Osteoblast (primary cell): ENCODE data around the gene CTNNA1. TPM values are rescaled to one million over a fixed set of nuclear protein-coding genes. Genes with fewer than 3 reads are reported as not detected.

Experiments used
- DNase-seq: peaks from one replicate; pipeline ENCODE4 v3.0.0; 2011; ENCODE audit warnings: low spot score, mixed read lengths; ENCODE audit not compliant: insufficient read length; ENCODE audit errors: missing footprints
- H2AFZ ChIP-seq: 2 replicates; pipeline ENCODE4 v1.6.0; 2011; ENCODE audit warnings: mild to moderate bottlenecking, low read length
- H3K27ac ChIP-seq: 2 replicates; pipeline ENCODE4 v1.5.1; 2011; ENCODE audit warnings: mild to moderate bottlenecking, low read depth, low read length, moderate library complexity
- H3K27me3 ChIP-seq: 2 replicates; pipeline ENCODE4 v1.6.0; 2012; ENCODE audit warnings: mild to moderate bottlenecking, control low read depth, inconsistent platforms, low read length, moderate library complexity; ENCODE audit not compliant: insufficient read depth
- H3K36me3 ChIP-seq: 2 replicates; pipeline ENCODE4 v1.5.1; 2011; ENCODE audit warnings: mild to moderate bottlenecking, low read length, control low read depth, moderate library complexity; ENCODE audit not compliant: insufficient read depth
- H3K4me1 ChIP-seq: 2 replicates; pipeline ENCODE4 v1.5.1; 2011; ENCODE audit warnings: mild to moderate bottlenecking, low read length, control low read depth, moderate library complexity; ENCODE audit not compliant: insufficient read depth
- H3K4me2 ChIP-seq: 2 replicates; pipeline ENCODE4 v1.6.0; 2011; ENCODE audit warnings: mild to moderate bottlenecking, low read length; ENCODE audit not compliant: insufficient read depth
- H3K4me3 ChIP-seq: fragments of 200-600 bp; sonication (generic); 3 replicates; pipeline ENCODE4 v1.5.1; 2012; ENCODE audit warnings: mild to moderate bottlenecking, low read length, inconsistent platforms; ENCODE audit not compliant: insufficient read depth
- H3K79me2 ChIP-seq: 2 replicates; pipeline ENCODE4 v1.6.0; 2012; ENCODE audit warnings: mild to moderate bottlenecking, low read length, control low read depth, inconsistent platforms; ENCODE audit not compliant: insufficient read depth
- H3K9me3 ChIP-seq: 2 replicates; pipeline ENCODE4 v1.5.1; 2011; ENCODE audit warnings: low read depth, low read length, control low read depth
- H4K20me1 ChIP-seq: 2 replicates; pipeline ENCODE4 v1.6.0; 2012; ENCODE audit warnings: mild to moderate bottlenecking, low read length, control low read depth; ENCODE audit not compliant: insufficient read depth
- total RNA-seq: library from RNA; depleted of rRNA; stranded (reverse); fragments of >200 nt; gene quantifications from 2 replicates; pipeline ENCODE4 v1.2.3, GENCODE V29; 2012
- TF ChIP-seq, protein P1 (sequence below): IDR thresholded peaks from 2 replicates; pipeline ENCODE4 v1.5.1; 2011; ENCODE audit warnings: mild to moderate bottlenecking, low read depth, low read length, moderate library complexity; ENCODE audit errors: extremely low read depth

CTNNA1 gene
- total RNA-seq, 1 donor, result 432 TPM

DNA sequence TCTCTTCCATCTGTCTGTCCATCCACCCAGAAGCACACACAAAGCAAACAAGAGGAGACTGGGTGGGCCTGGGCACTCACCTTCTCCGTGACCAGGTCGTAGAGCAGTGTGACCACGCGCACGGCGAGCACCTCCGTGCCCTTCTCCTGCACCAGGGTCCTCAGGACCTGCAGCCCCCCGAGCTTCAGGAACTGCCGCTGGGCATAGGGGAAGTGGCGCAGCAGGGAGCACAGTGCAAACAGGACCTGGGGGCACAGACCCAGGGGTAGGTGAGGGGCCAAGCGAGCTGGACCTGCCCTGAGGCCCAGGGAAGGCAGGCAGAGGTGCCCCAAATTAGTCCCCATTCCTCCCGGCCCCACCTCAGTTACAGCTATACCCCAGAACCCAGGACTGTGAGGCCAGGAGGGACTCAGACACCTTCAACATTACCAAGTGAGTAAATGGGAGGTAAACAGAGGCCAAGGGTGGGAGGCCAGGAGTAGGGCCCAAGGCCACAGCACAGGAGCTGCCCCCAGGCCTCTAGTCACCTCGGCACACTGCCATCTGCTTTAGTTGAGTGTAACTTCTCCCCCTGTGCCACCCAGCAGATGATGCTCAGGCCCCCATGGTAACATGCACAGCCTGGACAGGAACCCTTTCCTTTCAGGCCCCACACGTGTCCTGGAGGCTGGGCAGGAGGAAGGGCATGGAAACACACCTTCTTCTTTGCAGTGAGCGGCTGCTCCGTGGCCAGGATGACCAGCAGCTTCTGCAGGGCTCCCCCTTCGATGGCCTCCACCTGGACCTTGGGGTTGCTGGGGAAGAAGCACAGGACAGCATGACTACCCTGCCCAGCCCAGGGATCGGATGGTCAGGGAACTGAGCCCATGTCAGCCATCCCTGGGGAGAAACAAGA lies 198.1 kb downstream of the CTNNA1 start:
- H3K27ac ChIP-seq, result no peak overlapping the region
- H3K4me2 ChIP-seq, result no peak overlapping the region
- no peaks in the 10 kb centered on the region for H3K79me2 ChIP-seq
- no peaks in the 10 kb centered on the region for H3K27me3 ChIP-seq
- H3K36me3 ChIP-seq, result peaks cover 9% of the 10 kb centered on the region
- TF ChIP-seq, protein P1, sequence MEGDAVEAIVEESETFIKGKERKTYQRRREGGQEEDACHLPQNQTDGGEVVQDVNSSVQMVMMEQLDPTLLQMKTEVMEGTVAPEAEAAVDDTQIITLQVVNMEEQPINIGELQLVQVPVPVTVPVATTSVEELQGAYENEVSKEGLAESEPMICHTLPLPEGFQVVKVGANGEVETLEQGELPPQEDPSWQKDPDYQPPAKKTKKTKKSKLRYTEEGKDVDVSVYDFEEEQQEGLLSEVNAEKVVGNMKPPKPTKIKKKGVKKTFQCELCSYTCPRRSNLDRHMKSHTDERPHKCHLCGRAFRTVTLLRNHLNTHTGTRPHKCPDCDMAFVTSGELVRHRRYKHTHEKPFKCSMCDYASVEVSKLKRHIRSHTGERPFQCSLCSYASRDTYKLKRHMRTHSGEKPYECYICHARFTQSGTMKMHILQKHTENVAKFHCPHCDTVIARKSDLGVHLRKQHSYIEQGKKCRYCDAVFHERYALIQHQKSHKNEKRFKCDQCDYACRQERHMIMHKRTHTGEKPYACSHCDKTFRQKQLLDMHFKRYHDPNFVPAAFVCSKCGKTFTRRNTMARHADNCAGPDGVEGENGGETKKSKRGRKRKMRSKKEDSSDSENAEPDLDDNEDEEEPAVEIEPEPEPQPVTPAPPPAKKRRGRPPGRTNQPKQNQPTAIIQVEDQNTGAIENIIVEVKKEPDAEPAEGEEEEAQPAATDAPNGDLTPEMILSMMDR, result no peak
- no peak overlapping the region for H2AFZ ChIP-seq
- no peak overlapping the region for H3K4me3 ChIP-seq
- no peak for DNase-seq
- H3K9me3 ChIP-seq, result no peaks in the 10 kb centered on the region
- peaks cover 11% of the 10 kb centered on the region for H3K4me1 ChIP-seq
- H4K20me1 ChIP-seq, result peaks cover 4% of the 10 kb centered on the region

DNA sequence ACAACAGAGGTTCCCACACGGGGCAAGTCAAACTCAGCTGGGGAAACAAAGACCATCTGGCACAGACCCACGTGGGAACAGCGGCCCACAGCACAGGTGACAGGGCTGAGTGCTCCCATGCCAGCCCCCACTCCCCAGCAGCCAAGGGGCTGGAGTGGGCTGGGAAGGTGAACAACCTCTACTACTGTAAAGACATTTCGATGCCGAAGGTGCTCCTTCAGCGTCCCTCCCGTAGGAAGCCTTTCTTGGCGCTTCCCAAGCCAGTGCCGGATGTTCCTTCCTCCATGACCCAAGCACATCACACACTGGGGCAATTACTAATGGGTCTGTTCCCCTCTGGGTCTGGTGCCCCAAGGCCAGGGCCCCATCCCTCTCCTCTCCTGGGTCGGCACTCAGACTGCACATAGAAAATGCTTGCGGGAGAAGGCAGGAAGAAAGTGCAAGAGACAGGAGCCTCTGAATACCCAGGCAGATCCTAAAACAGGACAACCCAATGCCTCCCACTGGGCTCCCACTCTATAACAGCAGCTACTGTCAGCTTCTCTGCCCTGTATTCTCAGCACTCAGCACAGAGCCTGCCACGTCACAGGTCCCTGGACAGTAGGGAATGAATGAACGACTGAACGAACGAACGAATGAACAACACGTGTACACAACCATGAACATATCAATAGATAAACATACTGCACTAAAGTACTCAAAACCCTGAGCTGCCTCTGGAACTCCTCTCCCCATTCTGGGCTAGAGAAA lies 198.9 kb downstream of the CTNNA1 start:
- Histone ChIP-seq H3K27ac (no peak overlapping the region), H2AFZ (no peak overlapping the region), H4K20me1 (peaks cover 4% of the 10 kb centered on the region), H3K36me3 (peaks cover 6% of the 10 kb centered on the region), H3K79me2 (no peaks in the 10 kb centered on the region), H3K27me3 (no peaks in the 10 kb centered on the region), H3K4me1 (peaks cover 11% of the 10 kb centered on the region), H3K4me3 (no peak overlapping the region), H3K4me2 (no peak overlapping the region), H3K9me3 (no peaks in the 10 kb centered on the region)
- TF ChIP-seq, protein P1, result no peak
- DNase-seq, result no peak

DNA sequence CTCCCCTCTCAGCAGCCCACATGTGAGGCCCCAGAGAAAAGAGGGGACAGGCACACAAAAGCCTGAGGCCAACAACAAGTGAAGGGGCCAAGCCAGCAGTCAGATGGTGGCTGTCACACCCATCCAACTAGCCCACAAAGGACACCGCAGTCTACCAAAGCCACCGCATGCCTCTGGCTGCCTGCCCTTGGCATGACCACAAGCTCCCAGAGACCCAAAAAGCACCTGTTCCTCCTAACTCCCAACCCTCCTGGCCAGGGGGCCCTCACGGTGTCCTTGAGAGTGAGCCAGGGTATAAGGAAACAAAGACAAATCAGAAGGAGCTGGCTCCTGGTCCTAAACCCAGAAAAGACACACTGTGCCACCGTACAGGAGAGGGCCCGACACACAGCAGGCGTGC lies 199.7 kb downstream of the CTNNA1 start:
- no peaks in the 10 kb centered on the region for H3K9me3 ChIP-seq
- peaks cover 11% of the 10 kb centered on the region for H3K4me1 ChIP-seq
- H4K20me1 ChIP-seq, result peaks cover 4% of the 10 kb centered on the region
- H3K27ac ChIP-seq, result no peak overlapping the region
- no peak for DNase-seq
- H2AFZ ChIP-seq, result peak overlapping the region; percentile 49
- no peak overlapping the region for H3K4me3 ChIP-seq
- H3K4me2 ChIP-seq, result peak overlapping the region; percentile 48
- H3K36me3 ChIP-seq, result peaks cover 5% of the 10 kb centered on the region
- TF ChIP-seq, protein P1, result no peak
- H3K79me2 ChIP-seq, result no peaks in the 10 kb centered on the region
- H3K27me3 ChIP-seq, result no peaks in the 10 kb centered on the region
